T-helper 2 cell treated with Interferon-gamma antibody and Interleukin-4, amounts not matched to agents 100 ng/mL and 5 ng/mL, for 36 hours (primary cell): Measurements from ENCODE around the gene RETN. TPM values are rescaled to one million over a fixed set of nuclear protein-coding genes. Genes with fewer than 3 reads are reported as not detected.

Experiments used
- intact Hi-C: fragments of 100-400 bp; cut with micrococcal nuclease; formaldehyde crosslinking; loops from one replicate; pipeline ENCODE4 v1.15.1; 2023
- total RNA-seq: library from RNA; stranded (reverse); gene quantifications from 2 replicates; pipeline ENCODE4 v1.2.3, GENCODE V29; 2022

RETN gene
- total RNA-seq, 1 donor from 2014 or later: not detected

DNA sequence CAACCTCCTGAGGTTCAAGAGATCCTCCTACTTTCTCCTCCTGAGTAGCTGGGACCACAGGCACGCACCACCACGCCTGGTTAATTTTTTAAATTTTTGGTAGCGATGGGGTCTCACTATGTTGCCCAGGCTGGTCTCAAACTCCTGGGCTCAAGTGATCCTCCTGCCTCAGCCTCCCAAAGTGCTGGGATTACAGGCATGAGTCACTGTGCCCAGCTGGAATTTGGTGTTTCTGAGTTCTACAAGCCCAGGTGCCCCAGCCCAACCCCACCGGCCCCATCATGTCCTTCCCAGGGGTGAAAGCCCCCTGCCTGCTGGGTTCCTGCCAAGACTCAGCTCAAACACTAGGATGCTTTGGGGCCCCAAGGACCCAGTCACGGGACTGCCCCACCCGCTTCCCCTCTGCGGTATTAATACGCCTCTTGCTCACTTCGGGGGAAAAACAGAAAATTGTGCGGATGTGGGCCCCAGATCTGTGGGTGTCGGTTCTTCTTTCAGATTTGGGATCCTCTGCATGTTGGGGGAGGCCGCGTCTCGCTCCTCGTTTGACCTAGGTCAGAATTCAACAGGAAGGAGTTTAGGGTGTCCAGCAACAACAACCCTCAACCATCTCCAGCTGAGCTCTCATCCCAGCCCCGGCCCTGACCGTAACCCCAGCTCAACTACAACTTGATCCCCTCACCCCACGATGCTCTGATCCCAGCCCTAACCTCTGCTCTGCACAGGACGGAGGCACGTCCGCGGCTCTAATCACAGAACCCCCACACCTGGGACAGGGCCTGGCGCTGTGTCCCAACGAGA is 36.7 kb downstream of the RETN start:
- intact Hi-C loops: no loop called here

DNA sequence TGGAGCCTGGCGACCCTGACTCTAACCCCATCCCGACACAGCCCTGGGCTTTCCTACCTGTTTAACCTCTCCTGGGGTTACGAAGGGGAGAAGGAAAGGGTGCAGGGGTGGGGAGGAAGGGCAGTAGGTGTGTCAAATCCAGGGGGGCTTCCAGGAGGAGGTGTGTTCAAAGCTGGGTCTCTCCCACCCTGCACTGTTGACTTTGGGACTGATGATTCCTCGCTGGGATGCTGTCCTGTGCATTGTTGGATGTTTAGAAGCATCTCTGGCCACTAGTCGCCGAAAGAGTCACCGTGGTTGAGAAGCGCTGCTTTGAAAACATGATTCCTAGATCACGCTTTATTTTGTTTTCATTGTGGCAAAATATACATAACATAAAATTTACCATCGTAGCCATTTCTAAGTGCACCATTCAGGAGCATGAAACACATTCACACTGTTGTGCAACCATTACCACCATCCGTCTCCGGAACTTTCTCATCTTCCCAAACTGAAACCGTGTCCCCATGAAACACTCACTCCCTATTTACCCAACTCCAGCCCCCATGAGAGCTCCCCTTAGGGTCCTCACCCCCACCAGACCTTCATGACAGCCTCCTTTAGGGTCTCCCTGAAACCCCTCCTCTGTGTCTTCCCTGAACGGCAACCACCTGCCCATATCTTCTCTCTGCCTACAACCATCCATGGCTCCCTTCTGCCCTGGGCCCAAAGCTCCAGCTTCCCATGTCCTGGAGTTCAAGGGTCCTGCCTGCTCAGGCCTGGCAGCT is 37.5 kb downstream of the RETN start:
- intact Hi-C loops: no loop called here

DNA sequence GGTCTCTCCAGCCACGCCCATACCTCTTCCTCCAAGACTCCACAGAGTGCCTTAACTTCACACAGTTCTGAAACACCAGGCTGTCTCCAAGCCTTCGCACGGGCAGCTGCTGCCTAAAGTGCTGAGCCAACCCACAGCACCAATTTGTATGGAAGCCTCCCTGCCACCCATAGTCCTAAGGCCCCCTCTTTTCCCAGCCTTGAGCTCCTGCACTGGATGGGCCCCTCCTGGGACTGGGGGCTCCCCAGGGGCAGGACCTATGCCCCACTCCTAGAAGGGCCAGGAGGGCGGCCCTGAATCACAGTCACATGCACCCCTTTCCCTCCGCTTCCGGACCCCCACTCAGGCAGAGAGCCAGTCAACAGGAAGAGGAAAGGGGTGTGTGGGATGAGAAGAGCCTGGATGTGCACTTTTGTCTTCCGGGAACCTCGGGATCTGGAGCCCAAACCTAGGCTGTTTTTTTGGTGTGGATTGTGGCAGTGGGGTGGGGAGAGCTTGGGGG is 38.2 kb downstream of the RETN start:
- intact Hi-C loops: no loop called here

DNA sequence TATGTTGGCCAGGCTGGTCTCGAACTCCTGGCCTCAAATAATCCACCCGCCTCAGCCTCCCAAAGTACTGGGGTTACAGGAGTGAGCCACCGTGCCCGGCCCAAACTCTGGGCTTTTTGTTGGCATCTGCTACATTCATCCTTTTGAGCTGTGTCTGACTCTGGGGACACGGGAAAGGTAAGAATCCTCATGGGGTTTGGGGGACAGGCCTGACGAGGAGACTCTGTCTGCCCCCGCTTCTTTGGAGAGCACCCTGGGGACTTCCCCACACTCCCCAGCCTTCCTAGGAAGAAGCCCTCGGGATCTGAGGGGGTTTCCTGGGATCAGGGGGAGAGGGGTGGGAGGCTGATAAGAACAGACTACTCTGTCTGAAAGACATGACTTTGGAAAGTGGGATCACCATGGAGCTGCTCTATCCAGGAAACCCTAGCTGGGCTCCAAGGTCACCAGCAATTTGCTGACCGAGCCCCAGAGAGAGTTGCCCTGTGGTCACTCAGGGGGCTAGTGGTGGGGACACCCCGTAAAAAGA is 41.1 kb downstream of the RETN start:
- intact Hi-C loops: no loop called here

DNA sequence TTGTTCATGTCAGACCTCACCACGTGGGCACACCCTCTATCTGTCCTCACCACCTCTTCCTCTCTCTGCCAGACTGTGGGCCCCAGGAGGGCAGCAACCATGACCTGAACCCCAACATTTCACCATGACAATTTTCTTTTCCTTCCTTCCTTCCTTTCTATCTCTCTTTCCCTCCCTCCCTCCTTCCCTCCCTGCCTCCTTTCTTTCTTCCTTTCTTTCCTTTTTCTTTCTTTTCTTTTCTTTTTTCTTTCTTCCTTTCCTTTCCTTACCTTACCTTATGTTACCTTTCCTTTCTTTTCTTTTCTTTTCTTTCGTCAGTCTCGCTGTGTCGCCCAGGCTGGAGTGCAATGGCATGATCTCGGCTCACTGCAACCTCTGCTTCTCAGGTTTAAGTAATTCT is 41.8 kb downstream of the RETN start:
- intact Hi-C loops: no loop called here

DNA sequence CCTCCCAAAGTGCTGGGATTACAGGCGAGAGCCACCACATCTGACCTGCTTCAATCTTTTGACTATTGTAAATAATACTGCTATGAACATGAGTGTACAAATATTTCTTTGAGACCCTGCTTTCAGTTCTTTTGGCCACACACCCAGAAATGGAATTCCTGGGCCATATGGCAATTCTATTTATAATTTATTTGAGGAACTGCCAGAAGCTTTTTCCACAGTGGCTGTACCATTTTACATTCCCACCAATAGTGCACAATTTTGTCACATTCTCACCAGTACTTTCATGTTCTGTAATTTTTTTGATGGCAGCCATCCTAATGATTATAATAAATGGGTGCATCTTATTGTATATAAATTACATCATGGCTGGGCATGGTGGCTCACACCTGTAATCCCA is 46.8 kb downstream of the RETN start:
- intact Hi-C loops: no loop called here

DNA sequence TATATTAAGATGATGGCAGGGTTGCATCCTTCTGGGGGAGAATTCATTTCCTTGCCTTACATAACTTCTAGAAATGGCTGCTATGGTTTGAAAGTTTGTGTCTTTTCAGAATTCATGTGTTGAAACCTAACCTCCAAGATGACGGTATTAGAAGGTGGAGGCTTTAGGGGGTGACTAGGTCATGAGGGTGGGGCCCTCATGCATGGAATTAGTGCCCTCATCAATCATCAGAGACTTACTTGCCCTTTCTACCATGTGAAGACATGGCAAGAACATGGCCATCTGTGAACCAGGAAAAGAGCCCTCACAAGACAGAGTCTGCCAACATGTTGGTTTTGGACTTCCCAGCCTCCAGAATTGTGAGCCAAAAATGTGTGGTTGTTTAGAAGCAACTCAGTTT is 47.9 kb downstream of the RETN start:
- intact Hi-C loops: no loop called here

GRCh38 chr19:7718668-7719067 is 49.8 kb downstream of the RETN start:
- intact Hi-C loops: no loop called here

Other genes starting within 250 kb of the RETN start
- gene PEX11G, start 180.0 kb upstream of the RETN start, total RNA-seq: 0.45 and 0.57 TPM in 2 replicates
- 5.2 and 5.3 TPM in 2 replicates for gene ZNF358, start 152.9 kb upstream of the RETN start, total RNA-seq
- 10.7 and 13.2 TPM in 2 replicates for gene MCOLN1, start 146.4 kb upstream of the RETN start, total RNA-seq
- gene PNPLA6, start 133.3 kb upstream of the RETN start, total RNA-seq: 115 and 116 TPM in 2 replicates
- 0.11 and 0.16 TPM in 2 replicates for gene CAMSAP3, start 73.2 kb upstream of the RETN start, total RNA-seq
- gene XAB2, start 39.5 kb upstream of the RETN start, total RNA-seq: 39.0 and 39.7 TPM in 2 replicates
- 129 and 134 TPM in 2 replicates for gene PET100, start 39.3 kb upstream of the RETN start, total RNA-seq
- gene PCP2, start 35.3 kb upstream of the RETN start, total RNA-seq: 0.82 and 2.0 TPM in 2 replicates
- gene STXBP2, start 31.9 kb upstream of the RETN start, total RNA-seq: 124 and 129 TPM in 2 replicates
- gene MCEMP1, start 8.0 kb downstream of the RETN start, total RNA-seq: not detected in 2 replicates
- gene TRAPPC5, start 11.8 kb downstream of the RETN start, total RNA-seq: 65.6 and 76.9 TPM in 2 replicates
- gene FCER2, start 33.1 kb downstream of the RETN start, total RNA-seq: 0.25 TPM in 1 of 2 replicates, not detected in the other
- not detected in 2 replicates for gene CLEC4G, start 63.1 kb downstream of the RETN start, total RNA-seq
- not detected in 2 replicates for gene CD209, start 78.5 kb downstream of the RETN start, total RNA-seq
- not detected in 2 replicates for gene CLEC4M, start 94.2 kb downstream of the RETN start, total RNA-seq
- 5.1 and 6.0 TPM in 2 replicates for gene EVI5L, start 161.2 kb downstream of the RETN start, total RNA-seq
- 0.09 TPM in 1 of 2 replicates, not detected in the other for gene PRR36, start 205.3 kb downstream of the RETN start, total RNA-seq
- gene LRRC8E, start 219.5 kb downstream of the RETN start, total RNA-seq: not detected in 2 replicates
- 42.0 and 45.2 TPM in 2 replicates for gene MAP2K7, start 234.8 kb downstream of the RETN start, total RNA-seq
- 1.1 and 2.6 TPM in 2 replicates for gene TGFBR3L, start 245.8 kb downstream of the RETN start, total RNA-seq